Fibroblast of the aortic adventitia (primary cell): ENCODE data around the gene PNLIPRP2. TPM values are rescaled to one million over a fixed set of nuclear protein-coding genes. Genes with fewer than 3 reads are reported as not detected.

Experiments used
- DNase-seq: peaks from one replicate; pipeline ENCODE4 v3.0.0-alpha.2; 2010; ENCODE audit warnings: low read depth
- H3K4me3 ChIP-seq: 2 replicates; pipeline ENCODE4 v1.5.1; 2011; ENCODE audit warnings: low read depth, mild to moderate bottlenecking, control low read depth, low read length, moderate library complexity
- total RNA-seq: library from RNA; depleted of rRNA; stranded (reverse); fragments of >200 nt; gene quantifications from 2 replicates; pipeline ENCODE4 v1.2.3, GENCODE V29; 2012; ENCODE audit warnings: low replicate concordance
- TF ChIP-seq, protein P1 (sequence below): IDR thresholded peaks from 2 replicates; pipeline ENCODE4 v1.5.1; 2011; ENCODE audit warnings: mild to moderate bottlenecking, low read length, control low read depth, inconsistent platforms; ENCODE audit not compliant: insufficient read depth

The PNLIPRP2 gene
- total RNA-seq, 1 donor, result not detected

DNA sequence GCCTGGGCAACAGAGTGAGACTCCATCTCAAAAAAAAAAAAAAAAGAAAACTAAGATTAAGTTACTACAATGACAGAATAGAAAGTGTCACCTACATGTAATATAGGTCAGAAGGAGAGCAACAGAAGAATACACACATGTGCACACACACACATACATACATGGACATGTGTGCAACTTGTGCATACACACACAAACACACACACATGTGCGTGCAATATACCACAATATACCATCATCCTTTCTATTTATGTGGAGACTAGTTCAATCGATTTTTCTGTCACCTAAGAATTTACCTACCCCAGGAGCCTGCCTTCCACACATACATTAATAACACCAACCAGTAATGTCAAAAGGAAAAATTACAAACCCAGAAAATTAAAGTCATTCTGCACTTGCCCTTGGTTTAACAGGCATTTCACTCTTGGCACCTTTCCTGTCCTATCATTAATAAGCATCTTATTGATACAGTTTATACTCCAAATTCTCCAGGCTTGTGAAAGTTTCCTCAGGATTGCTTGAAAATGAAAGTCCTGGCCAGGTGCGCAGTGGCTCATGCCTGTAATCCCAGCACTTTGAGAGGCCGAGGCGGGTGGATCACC lies 27.5 kb upstream of the PNLIPRP2 start:
- no peak overlapping the region for H3K4me3 ChIP-seq
- DNase-seq, result no peak
- TF ChIP-seq, protein P1, sequence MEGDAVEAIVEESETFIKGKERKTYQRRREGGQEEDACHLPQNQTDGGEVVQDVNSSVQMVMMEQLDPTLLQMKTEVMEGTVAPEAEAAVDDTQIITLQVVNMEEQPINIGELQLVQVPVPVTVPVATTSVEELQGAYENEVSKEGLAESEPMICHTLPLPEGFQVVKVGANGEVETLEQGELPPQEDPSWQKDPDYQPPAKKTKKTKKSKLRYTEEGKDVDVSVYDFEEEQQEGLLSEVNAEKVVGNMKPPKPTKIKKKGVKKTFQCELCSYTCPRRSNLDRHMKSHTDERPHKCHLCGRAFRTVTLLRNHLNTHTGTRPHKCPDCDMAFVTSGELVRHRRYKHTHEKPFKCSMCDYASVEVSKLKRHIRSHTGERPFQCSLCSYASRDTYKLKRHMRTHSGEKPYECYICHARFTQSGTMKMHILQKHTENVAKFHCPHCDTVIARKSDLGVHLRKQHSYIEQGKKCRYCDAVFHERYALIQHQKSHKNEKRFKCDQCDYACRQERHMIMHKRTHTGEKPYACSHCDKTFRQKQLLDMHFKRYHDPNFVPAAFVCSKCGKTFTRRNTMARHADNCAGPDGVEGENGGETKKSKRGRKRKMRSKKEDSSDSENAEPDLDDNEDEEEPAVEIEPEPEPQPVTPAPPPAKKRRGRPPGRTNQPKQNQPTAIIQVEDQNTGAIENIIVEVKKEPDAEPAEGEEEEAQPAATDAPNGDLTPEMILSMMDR, result no peak

DNA sequence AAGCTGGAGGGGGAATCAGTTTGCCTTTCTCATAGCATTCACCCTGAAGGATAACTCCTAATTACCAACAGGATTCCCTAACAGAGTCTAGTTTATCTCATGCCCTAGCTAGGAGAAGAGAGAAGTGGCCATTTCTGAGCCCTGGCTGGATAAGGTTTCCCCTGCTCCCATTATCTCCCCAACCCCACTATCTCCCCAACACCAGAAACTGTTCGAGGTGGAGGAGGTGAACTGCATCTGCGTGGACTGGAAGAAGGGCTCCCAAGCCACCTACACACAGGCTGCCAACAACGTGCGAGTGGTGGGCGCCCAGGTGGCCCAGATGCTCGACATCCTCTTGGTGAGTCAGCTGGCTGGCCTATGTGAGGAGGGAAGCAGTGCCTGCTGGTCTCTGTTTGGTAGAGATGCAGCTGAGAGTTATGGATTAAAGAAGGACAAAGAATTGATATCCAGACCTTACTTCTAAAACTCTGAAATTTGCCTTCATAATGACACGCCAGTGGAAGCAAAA lies 26.2 kb upstream of the PNLIPRP2 start:
- TF ChIP-seq, protein P1, result no peak
- no peak overlapping the region for H3K4me3 ChIP-seq
- no peak for DNase-seq

DNA sequence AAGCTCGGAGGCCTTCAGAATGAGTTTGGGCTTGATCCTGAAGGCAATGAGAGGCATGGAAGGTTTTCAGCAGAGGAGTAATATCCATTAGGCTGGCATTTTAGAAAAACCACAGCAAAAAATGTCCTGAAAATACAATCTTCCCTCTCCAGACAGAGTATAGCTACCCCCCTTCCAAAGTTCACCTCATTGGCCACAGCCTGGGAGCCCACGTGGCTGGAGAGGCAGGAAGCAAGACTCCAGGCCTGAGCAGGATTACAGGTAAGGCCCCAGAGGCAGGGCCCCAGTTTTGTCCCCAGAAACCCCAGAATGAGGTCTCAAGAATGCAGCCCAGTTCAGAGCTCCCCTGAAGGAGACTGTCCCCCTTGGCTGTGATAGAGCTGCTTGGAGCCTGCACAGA lies 24.7 kb upstream of the PNLIPRP2 start:
- TF ChIP-seq, protein P1, result no peak

DNA sequence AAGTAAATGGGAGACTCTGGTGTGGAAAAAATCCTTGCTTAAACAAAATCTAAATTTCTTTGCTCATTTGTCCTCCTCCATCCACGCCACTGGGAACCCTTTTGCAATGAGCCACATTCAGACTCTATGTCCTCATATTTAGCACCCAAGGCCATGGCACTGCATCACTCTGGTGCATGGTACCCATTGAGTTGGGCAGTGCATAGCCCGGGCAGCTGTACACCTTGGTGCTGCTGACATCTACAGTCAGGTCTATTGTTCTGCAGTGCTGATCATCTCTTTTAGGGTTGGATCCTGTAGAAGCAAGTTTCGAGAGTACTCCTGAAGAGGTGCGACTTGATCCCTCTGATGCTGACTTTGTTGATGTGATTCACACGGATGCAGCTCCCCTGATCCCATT lies 23.2 kb upstream of the PNLIPRP2 start:
- no peak for DNase-seq
- H3K4me3 ChIP-seq, result no peak overlapping the region
- TF ChIP-seq, protein P1, result no peak

More for the DNA sequence above, 24.7 kb upstream of the PNLIPRP2 start:
- no peak overlapping the region for H3K4me3 ChIP-seq
- no peak for DNase-seq

DNA sequence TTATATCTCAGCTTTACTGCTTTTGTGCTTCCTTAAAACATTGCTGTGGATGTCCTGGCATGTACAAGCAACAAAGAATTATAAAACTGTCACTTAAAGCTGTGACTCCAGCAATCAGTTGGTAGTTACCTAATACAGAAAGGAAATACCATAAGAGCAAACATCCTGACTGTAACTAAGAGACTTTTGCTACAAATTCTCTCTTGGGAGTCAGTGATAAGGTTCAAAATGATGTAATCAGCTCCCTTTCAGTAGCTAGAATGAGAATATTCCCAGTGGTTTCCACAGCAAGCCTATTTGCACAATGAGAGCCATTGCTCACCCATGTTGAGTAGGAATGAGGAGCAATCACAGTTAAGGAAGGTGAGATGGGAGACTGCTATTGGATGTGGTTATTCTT lies 22.4 kb upstream of the PNLIPRP2 start:
- no peak for DNase-seq
- H3K4me3 ChIP-seq, result no peak overlapping the region
- TF ChIP-seq, protein P1, result no peak

DNA sequence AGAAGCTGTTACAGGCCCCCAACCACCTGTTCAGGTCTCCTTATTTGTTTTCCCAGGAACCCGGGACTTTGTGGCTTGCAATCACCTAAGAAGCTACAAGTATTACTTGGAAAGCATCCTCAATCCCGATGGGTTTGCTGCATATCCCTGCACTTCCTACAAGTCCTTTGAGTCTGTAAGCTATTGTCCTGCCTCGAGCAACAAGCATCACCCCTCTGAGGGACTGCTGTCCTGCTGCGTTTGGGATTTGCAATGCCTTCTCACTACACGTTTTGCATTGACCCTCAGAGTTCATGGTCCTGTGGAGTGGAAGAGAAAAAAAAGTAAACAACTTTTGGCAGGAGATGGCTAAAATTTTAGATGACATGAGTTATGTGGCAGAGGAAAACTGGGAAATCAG lies 20.8 kb upstream of the PNLIPRP2 start:
- no peak overlapping the region for H3K4me3 ChIP-seq
- TF ChIP-seq, protein P1, result no peak
- no peak for DNase-seq
